ENCODE results near the gene CTCFL.
A peak's percentile ranks its signal among the peaks of the same experiment; 100 is the strongest.
"Not testable (repeated sequence)": the region's sequence is repeated elsewhere in the genome, so short reads cannot be mapped to it uniquely, and the experiment has no call there.

Gene CTCFL

DNA sequence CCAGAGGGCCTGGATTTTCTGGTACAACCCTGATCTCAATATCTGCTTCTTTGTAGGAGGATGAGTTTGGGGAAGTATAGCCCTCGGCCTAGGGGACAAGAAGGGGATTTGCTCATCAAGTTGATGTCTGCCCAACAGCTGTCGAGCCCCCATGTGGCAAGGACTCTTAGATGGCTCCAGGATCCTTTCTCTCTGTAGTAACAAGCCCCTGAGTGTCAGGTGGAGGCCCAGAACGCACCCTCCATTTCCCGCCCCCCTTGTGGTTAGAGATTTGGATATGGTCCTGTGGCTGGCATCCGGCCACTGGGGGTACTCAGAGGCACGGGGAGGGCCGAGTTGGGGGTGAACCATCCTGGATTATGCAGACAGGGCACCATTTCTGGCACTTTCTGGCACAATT is 50.1 kb downstream of the CTCFL start:
- H2AK5ac ChIP-seq (ENCODE audit: low read depth, low read length) = no peak overlapping the region
- H3K4me1 ChIP-seq (ENCODE audit: control insufficient read depth in 2 of 2, insufficient read depth in 1 of 2, low read depth in 1 of 2, low read length in 2 of 2) = peaks cover 18 to 20% of the 10 kb centered on the region in 2 donors
- no peaks in the 10 kb centered on the region for H3K36me3 ChIP-seq (replicated peaks in 1 of 2; ENCODE audit: control insufficient read depth in 2 of 2, insufficient read depth in 2 of 2, low read length in 2 of 2)
- H4K91ac ChIP-seq (ENCODE audit: low read depth, low read length, poor library complexity) = no peak overlapping the region
- H2AFZ ChIP-seq (ENCODE audit: low read length) = no peak overlapping the region
- no peak overlapping the region for H3K18ac ChIP-seq (ENCODE audit: low read length)
- no peak overlapping the region for H4K8ac ChIP-seq (ENCODE audit: low read depth, low read length)
- no CpG with 5 or more reads among the region's 7 CpGs for WGBS, 2 donors (ENCODE audit: extremely low coverage in 2 of 2, insufficient read length in 2 of 2, insufficient replicate concordance in 1 of 2)
- no peak overlapping the region for H3K27ac ChIP-seq (replicated peaks; ENCODE audit: low read length)
- H3K4me2 ChIP-seq (ENCODE audit: insufficient read depth, low read length, poor library complexity, severe bottlenecking) = no peak overlapping the region
- peaks cover 0 to 9% (median 0%) of the 10 kb centered on the region in 3 experiments for H3K27me3 ChIP-seq (ENCODE audit: control insufficient read depth in 3 of 3, insufficient read depth in 3 of 3, low read depth in 1 of 3, low read length in 3 of 3)
- no peak overlapping the region for H3K14ac ChIP-seq (ENCODE audit: low read length)
- H3K79me1 ChIP-seq (ENCODE audit: low read depth, low read length) = no peaks in the 10 kb centered on the region
- no peaks in the 10 kb centered on the region for H3K9me3 ChIP-seq (replicated peaks in 1 of 2; ENCODE audit: control insufficient read depth in 2 of 2, insufficient read depth in 1 of 2, low read depth in 1 of 2, low read length in 2 of 2)
- H2BK12ac ChIP-seq (ENCODE audit: low read length) = no peak overlapping the region
- no peak for DNase-seq (ENCODE audit: low spot score)
- H3K4ac ChIP-seq (ENCODE audit: low read length) = no peak overlapping the region
- no peak overlapping the region for H3K9ac ChIP-seq (ENCODE audit: low read depth, low read length, poor library complexity)
- H3K4me3 ChIP-seq (ENCODE audit: low read length in 2 of 2) = no peak overlapping the region
- H2BK5ac ChIP-seq (ENCODE audit: low read length) = no peak overlapping the region
- H3K23ac ChIP-seq (ENCODE audit: low read depth, low read length, poor library complexity) = no peak overlapping the region
- no peak overlapping the region for H2BK15ac ChIP-seq (ENCODE audit: low read length)
- no peak overlapping the region for H2BK120ac ChIP-seq (ENCODE audit: low read depth, low read length)

DNA sequence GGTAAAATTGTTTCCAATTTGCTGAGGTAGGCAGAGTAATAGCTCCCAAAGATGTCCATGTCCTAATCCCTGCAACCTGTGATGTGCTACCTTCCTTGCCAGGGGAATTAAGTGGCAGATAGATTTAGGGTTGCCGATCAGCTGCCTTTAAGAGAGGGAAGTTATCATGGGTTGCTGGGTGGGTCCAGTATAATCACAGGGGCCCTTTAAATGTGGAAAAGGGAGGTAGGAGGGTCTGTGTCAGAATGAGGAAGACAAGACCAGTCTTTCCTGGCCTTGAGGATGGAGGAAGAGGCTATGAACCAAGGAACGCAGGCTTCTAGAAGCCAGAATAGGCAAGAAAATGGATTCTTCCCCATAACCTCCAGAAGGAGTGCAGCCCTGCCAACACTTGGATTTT is 50.7 kb downstream of the CTCFL start:
- Histone ChIP-seq H4K8ac (ENCODE audit: low read depth, low read length) (no peak overlapping the region), H3K4ac (ENCODE audit: low read length) (no peak overlapping the region), H3K14ac (ENCODE audit: low read length) (no peak overlapping the region), H2BK15ac (ENCODE audit: low read length) (no peak overlapping the region), H3K4me1 (ENCODE audit: control insufficient read depth in 2 of 2, insufficient read depth in 1 of 2, low read depth in 1 of 2, low read length in 2 of 2) (peaks cover 21 to 24% of the 10 kb centered on the region in 2 donors), H4K91ac (ENCODE audit: low read depth, low read length, poor library complexity) (no peak overlapping the region), H3K36me3 (replicated peaks in 1 of 2; ENCODE audit: control insufficient read depth in 2 of 2, insufficient read depth in 2 of 2, low read length in 2 of 2) (no peaks in the 10 kb centered on the region), H3K9ac (ENCODE audit: low read depth, low read length, poor library complexity) (no peak overlapping the region), H2BK12ac (ENCODE audit: low read length) (no peak overlapping the region), H3K18ac (ENCODE audit: low read length) (no peak overlapping the region), H3K27me3 (ENCODE audit: control insufficient read depth in 3 of 3, insufficient read depth in 3 of 3, low read depth in 1 of 3, low read length in 3 of 3) (peaks cover 0 to 9% (median 0%) of the 10 kb centered on the region in 3 experiments), H3K27ac (replicated peaks; ENCODE audit: low read length) (no peak overlapping the region), H3K79me1 (ENCODE audit: low read depth, low read length) (no peaks in the 10 kb centered on the region), H2AFZ (ENCODE audit: low read length) (no peak overlapping the region), H3K9me3 (replicated peaks in 1 of 2; ENCODE audit: control insufficient read depth in 2 of 2, insufficient read depth in 1 of 2, low read depth in 1 of 2, low read length in 2 of 2) (no peaks in the 10 kb centered on the region), H3K4me3 (ENCODE audit: low read length in 2 of 2) (no peak overlapping the region), H2BK5ac (ENCODE audit: low read length) (no peak overlapping the region), H2BK120ac (ENCODE audit: low read depth, low read length) (no peak overlapping the region), H3K23ac (ENCODE audit: low read depth, low read length, poor library complexity) (no peak overlapping the region), H2AK5ac (ENCODE audit: low read depth, low read length) (no peak overlapping the region), H3K4me2 (ENCODE audit: insufficient read depth, low read length, poor library complexity, severe bottlenecking) (no peak overlapping the region)
- DNase-seq (ENCODE audit: low spot score) = no peak
- WGBS, 2 donors (ENCODE audit: extremely low coverage in 2 of 2, insufficient read length in 2 of 2, insufficient replicate concordance in 1 of 2) = no CpG with 5 or more reads among the region's 2 CpGs

DNA sequence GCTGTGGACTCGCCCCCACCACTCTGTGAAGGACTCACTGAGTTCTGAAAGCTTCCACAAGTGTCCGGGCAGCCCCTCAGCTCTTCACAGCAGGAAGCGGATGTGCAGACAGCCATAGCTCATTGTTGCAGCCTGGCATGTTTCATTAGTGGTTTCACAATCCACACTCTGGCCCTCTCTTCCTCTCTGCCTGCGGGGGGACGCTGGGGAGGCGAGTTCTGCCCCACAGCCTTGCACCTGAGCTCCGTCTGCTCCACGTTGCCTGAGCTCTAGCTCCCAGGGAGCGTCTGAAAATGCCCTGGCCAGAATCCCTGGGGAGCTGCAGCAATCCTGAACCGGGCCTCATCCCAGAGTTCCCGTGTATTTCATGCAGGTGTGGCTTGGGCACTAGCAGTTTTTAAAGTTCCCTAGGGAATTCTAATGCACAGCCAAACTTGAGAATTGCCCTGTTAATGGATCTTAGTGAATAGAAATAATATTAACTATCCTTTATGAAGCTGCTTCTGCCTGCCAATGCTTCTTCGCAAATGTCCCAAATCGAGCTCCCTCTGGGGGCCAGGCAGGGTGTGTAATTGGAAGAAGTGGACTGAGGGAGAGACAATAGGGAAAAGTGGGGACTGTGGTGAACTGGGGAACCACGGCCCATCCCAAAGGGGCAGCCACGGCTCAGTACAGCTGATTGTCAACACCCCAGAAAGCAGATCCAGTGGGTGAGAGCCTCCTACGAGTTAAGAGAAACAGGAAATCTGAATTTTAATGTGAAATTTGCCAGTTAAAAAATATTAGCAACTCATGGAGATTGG is 51.5 kb downstream of the CTCFL start:
- Histone ChIP-seq H3K18ac (ENCODE audit: low read length) (peak overlapping the region; percentile 76), H2BK15ac (ENCODE audit: low read length) (peak overlapping the region; percentile 46), H3K4me2 (ENCODE audit: insufficient read depth, low read length, poor library complexity, severe bottlenecking) (no peak overlapping the region), H3K27me3 (ENCODE audit: control insufficient read depth in 3 of 3, insufficient read depth in 3 of 3, low read depth in 1 of 3, low read length in 3 of 3) (peaks cover 0 to 9% (median 0%) of the 10 kb centered on the region in 3 experiments), H2AK5ac (ENCODE audit: low read depth, low read length) (peak overlapping the region; percentile 47), H3K27ac (replicated peaks; ENCODE audit: low read length) (no peak overlapping the region), H3K14ac (ENCODE audit: low read length) (no peak overlapping the region), H3K4me1 (ENCODE audit: control insufficient read depth in 2 of 2, insufficient read depth in 1 of 2, low read depth in 1 of 2, low read length in 2 of 2) (peaks cover 21 to 24% of the 10 kb centered on the region in 2 donors), H3K4ac (ENCODE audit: low read length) (no peak overlapping the region), H3K23ac (ENCODE audit: low read depth, low read length, poor library complexity) (no peak overlapping the region), H3K79me1 (ENCODE audit: low read depth, low read length) (no peaks in the 10 kb centered on the region), H2BK5ac (ENCODE audit: low read length) (no peak overlapping the region), H4K8ac (ENCODE audit: low read depth, low read length) (no peak overlapping the region), H3K4me3 (ENCODE audit: low read length in 2 of 2) (peak overlapping the region in 1 of 2 donors; percentile 18), H4K91ac (ENCODE audit: low read depth, low read length, poor library complexity) (no peak overlapping the region), H2BK120ac (ENCODE audit: low read depth, low read length) (no peak overlapping the region), H2BK12ac (ENCODE audit: low read length) (no peak overlapping the region), H2AFZ (ENCODE audit: low read length) (peak overlapping the region; percentile 91), H3K36me3 (replicated peaks in 1 of 2; ENCODE audit: control insufficient read depth in 2 of 2, insufficient read depth in 2 of 2, low read length in 2 of 2) (no peaks in the 10 kb centered on the region), H3K9ac (ENCODE audit: low read depth, low read length, poor library complexity) (no peak overlapping the region), H3K9me3 (replicated peaks in 1 of 2; ENCODE audit: control insufficient read depth in 2 of 2, insufficient read depth in 1 of 2, low read depth in 1 of 2, low read length in 2 of 2) (no peaks in the 10 kb centered on the region)
- DNase-seq (ENCODE audit: low spot score) = no peak
- no CpG with 5 or more reads among the region's 16 CpGs for WGBS, 2 donors (ENCODE audit: extremely low coverage in 2 of 2, insufficient read length in 2 of 2, insufficient replicate concordance in 1 of 2)

DNA sequence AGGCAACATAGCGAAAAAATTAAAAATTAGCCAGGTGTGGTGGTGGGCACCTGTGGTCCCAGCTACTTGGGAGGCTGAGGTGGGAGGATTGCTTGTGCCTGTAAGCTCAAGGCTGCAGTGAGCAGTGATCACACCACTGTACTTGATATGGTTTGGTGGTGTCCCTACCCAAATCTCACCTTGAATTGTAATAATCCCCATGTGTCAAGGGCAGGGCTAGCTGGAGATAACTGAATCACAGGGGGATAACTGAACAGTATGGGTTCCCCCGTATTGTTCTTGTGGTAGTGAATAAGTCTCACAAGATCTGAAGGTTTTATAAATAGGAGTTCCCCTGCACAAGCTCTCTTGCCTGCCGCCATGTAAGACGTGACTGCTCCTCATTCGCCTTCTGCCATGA is 52.5 kb downstream of the CTCFL start:
- not testable (repeated sequence) for H2AK5ac ChIP-seq (ENCODE audit: low read depth, low read length); H3K4ac ChIP-seq (ENCODE audit: low read length); H3K9ac ChIP-seq (ENCODE audit: low read depth, low read length, poor library complexity); H3K79me1 ChIP-seq (ENCODE audit: low read depth, low read length); H3K4me3 ChIP-seq (ENCODE audit: low read length in 2 of 2); DNase-seq (ENCODE audit: low spot score); H2AFZ ChIP-seq (ENCODE audit: low read length); H3K9me3 ChIP-seq (replicated peaks in 1 of 2; ENCODE audit: control insufficient read depth in 2 of 2, insufficient read depth in 1 of 2, low read depth in 1 of 2, low read length in 2 of 2); H2BK15ac ChIP-seq (ENCODE audit: low read length); H2BK5ac ChIP-seq (ENCODE audit: low read length); H4K8ac ChIP-seq (ENCODE audit: low read depth, low read length); H4K91ac ChIP-seq (ENCODE audit: low read depth, low read length, poor library complexity); H3K23ac ChIP-seq (ENCODE audit: low read depth, low read length, poor library complexity); H3K36me3 ChIP-seq (replicated peaks in 1 of 2; ENCODE audit: control insufficient read depth in 2 of 2, insufficient read depth in 2 of 2, low read length in 2 of 2); H3K27ac ChIP-seq (replicated peaks; ENCODE audit: low read length); H3K18ac ChIP-seq (ENCODE audit: low read length); H3K4me2 ChIP-seq (ENCODE audit: insufficient read depth, low read length, poor library complexity, severe bottlenecking); H3K14ac ChIP-seq (ENCODE audit: low read length); H2BK120ac ChIP-seq (ENCODE audit: low read depth, low read length); H2BK12ac ChIP-seq (ENCODE audit: low read length)
- Histone ChIP-seq H3K27me3 (ENCODE audit: control insufficient read depth in 3 of 3, insufficient read depth in 3 of 3, low read depth in 1 of 3, low read length in 3 of 3) (peaks cover 0 to 13% (median 0%) of the 10 kb centered on the region in 3 experiments), H3K4me1 (ENCODE audit: control insufficient read depth in 2 of 2, insufficient read depth in 1 of 2, low read depth in 1 of 2, low read length in 2 of 2) (peaks cover 21 to 26% of the 10 kb centered on the region in 2 donors)
- no CpG with 5 or more reads among the region's 5 CpGs for WGBS, 2 donors (ENCODE audit: extremely low coverage in 2 of 2, insufficient read length in 2 of 2, insufficient replicate concordance in 1 of 2)
